Activated T-helper 1 cell treated with anti-CD3 and anti-CD28 coated beads, Interleukin-2, amount 50 U/mL, for 16 hours (primary cell): ENCODE measurements around the gene DGKB.

ENCODE experiments used
- DNase-seq, 2 donors: peaks; one replicate each; pipeline ENCODE4 v3.0.0-alpha.2; 2020; ENCODE audit warnings: low read depth in 1 of 2, low spot score in 1 of 2

DGKB gene

DNA sequence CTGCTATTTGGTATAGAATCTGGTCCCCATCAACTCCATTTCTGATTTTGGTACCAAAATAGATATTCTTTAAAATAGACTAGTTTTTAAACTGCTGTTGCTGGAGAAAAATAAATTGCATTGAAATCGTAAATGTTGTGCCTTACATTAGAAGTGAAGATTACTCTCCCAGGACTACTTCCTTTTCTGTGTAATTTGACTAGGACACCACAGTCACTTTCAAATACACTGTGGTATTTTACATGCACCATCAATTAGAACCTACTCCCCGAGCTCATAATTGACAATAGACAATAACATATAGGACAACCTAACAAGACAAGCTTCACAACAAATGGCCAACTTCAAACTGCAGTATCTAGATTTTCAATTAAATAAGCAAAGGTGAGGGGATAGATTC is 211.5 kb downstream of the DGKB start:
- DNase-seq, result no peak

GRCh38 chr7:14690486-14690885 is 212.1 kb downstream of the DGKB start:
- no peak for DNase-seq

- DNase-seq, result no peak
Observed at GRCh38 chr7:14690075-14690474, 212.5 kb downstream of the DGKB start.

GRCh38 chr7:14688208-14688607 is 214.3 kb downstream of the DGKB start:
- no peak for DNase-seq

DNA sequence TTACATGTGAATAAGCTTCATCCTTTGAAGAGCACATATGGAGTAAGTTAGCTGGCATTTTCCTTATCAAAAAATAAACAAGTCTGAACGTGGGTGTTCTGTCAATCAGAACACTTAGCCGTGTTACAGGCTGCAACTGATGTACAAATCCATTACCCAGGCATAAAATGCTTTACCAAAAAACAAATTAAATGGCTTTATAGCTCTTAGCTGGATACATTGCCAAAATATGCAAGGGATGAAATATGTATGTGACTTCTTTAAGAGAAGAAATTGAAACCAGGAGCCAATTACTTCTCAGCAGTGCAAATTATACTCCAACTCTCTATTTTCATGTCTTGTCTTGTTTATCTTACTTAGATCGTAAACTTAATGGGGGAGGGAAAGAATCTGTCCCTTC is 214.8 kb downstream of the DGKB start:
- no peak for DNase-seq

GRCh38 chr7:14687241-14687640 is 215.3 kb downstream of the DGKB start:
- no peak for DNase-seq

GRCh38 chr7:14685167-14685566 is 217.4 kb downstream of the DGKB start:
- no peak for DNase-seq

GRCh38 chr7:14682910-14683465 is 219.6 kb downstream of the DGKB start:
- no peak for DNase-seq

GRCh38 chr7:14676896-14677295 is 225.7 kb downstream of the DGKB start:
- no peak for DNase-seq

GRCh38 chr7:14673202-14673601 is 229.3 kb downstream of the DGKB start:
- DNase-seq, result no peak

- no peak for DNase-seq
Observed at GRCh38 chr7:14666913-14667312, 235.6 kb downstream of the DGKB start.

- no peak for DNase-seq
Observed at GRCh38 chr7:14666304-14666703, 236.2 kb downstream of the DGKB start.

GRCh38 chr7:14639801-14640200 is 262.8 kb downstream of the DGKB start:
- DNase-seq, result no peak

GRCh38 chr7:14639329-14639728 is 263.2 kb downstream of the DGKB start:
- no peak for DNase-seq

GRCh38 chr7:14637968-14638367 is 264.6 kb downstream of the DGKB start:
- no peak for DNase-seq

DNA sequence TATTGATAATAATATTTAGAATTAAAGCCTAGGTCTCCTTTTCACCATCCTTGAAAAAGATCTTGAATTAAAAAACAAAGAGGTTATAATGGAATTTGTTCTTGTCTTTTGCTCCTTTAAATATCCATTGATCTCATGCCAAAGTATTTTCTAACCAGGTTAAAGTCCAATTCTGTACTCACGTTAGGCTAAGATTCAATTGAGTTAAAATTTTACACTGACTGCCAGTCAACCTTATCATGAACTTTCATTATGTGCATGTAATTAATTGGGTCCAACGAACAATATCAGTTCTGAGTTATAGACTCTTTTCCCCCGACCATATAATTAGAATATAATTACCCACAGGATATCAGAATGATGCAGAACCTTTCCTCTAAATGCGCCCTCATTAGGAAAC is 266.6 kb downstream of the DGKB start:
- no peak for DNase-seq

- DNase-seq, result no peak
Observed at GRCh38 chr7:14630048-14630447, 272.5 kb downstream of the DGKB start.

- DNase-seq, result no peak
Observed at GRCh38 chr7:14628516-14628915, 274.0 kb downstream of the DGKB start.

GRCh38 chr7:14626076-14626475 is 276.5 kb downstream of the DGKB start:
- no peak for DNase-seq

- DNase-seq, result no peak
Observed at GRCh38 chr7:14622559-14622958, 280.0 kb downstream of the DGKB start.

DNA sequence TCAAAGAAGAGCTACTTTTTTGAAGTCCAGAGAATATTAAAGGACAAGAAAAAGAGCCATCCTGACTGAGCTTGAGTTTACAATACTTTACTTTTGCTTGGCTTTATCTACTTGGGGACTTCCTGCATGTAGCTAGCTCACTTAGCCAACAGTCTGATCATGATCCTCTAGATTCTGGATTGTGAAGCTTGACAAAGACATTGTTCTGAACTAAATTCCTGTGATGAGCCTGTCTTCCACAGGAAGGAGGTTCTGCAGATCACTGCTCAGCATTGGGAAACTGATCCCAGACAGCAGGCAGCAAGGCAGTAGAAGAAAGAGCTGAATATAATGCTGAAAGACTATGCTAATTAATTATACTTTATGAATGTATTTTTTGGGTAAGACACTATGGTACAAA is 296.4 kb downstream of the DGKB start:
- no peak for DNase-seq

DNA sequence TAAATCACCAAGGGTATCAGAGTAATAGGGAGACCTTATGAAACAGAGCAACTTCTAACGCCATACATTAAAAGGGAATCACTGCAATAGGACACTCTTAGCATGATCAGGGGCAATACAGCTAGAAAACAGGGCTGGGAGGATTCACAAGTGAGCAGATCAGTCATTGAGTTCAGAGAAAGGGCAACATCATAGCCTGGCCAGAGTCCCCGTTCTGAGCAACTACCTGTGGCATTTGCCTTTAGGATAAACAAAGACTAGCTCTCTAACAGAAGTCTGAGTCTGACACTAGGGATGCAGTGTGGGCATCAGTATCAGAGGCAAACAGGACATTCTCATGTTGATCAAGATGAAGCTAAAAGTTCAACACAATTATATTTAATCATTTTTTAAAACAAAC is 297.9 kb downstream of the DGKB start:
- no peak for DNase-seq

DNA sequence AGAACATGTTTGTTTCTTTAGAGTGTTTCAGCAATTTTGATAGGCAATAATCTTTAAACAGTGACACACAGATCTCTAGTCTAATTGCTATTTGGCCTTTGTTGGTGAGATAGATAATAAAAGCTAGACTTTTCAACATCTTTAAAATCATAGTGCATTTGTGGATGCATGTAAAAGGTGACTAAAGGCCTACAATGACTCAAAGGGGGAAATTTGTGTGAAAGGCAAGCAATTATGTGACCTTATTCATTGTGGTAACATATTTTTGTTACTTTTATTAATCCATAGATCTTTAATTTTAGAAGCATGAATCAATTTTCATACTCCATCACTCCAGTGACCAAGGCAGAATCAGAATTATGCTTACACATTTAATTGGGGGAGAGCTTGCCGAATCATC is 299.7 kb downstream of the DGKB start:
- no peak for DNase-seq
